H9 (cell line): ENCODE results near the gene TGFB1I1. TPM values are rescaled to one million over a fixed set of nuclear protein-coding genes. Genes with fewer than 3 reads are reported as not detected.

ENCODE experiments used
- DNase-seq: peaks from one replicate; pipeline ENCODE4 v3.0.0-alpha.2; 2017
- H2AFZ ChIP-seq: one replicate; pipeline ENCODE4 v1.6.1; 2013; ENCODE audit warnings: mild to moderate bottlenecking, low read length, control low read depth, moderate library complexity
- H2AK5ac ChIP-seq: 2 replicates; pipeline ENCODE4 v1.6.1; 2013; ENCODE audit warnings: low read length, control low read depth, mixed read lengths; ENCODE audit not compliant: insufficient read length
- H2BK120ac ChIP-seq: one replicate; pipeline ENCODE4 v1.6.1; 2013; ENCODE audit warnings: low read depth, mild to moderate bottlenecking, low read length, control low read depth, inconsistent platforms; ENCODE audit not compliant: poor library complexity, severe bottlenecking
- H2BK12ac ChIP-seq: 2 replicates; pipeline ENCODE4 v1.6.1; 2013; ENCODE audit warnings: low read length, control low read depth, mixed read lengths, low read depth; ENCODE audit not compliant: insufficient read length
- H2BK15ac ChIP-seq: 2 replicates; pipeline ENCODE4 v1.6.1; 2013; ENCODE audit warnings: low read depth, low read length, control low read depth
- H2BK20ac ChIP-seq: one replicate; pipeline ENCODE4 v1.6.1; 2013; ENCODE audit warnings: low read depth, mild to moderate bottlenecking, low read length, control low read depth, inconsistent platforms; ENCODE audit not compliant: poor library complexity, severe bottlenecking
- H2BK5ac ChIP-seq: 2 replicates; pipeline ENCODE4 v1.6.1; 2013; ENCODE audit warnings: low read length, control low read depth, mixed read lengths; ENCODE audit not compliant: insufficient read length
- H3K14ac ChIP-seq: 2 replicates; pipeline ENCODE4 v1.6.1; 2013; ENCODE audit warnings: low read length, control low read depth; ENCODE audit not compliant: insufficient read depth
- H3K18ac ChIP-seq: 2 replicates; pipeline ENCODE4 v1.6.1; 2013; ENCODE audit warnings: low read depth, mild to moderate bottlenecking, mixed read lengths, low read length, control low read depth; ENCODE audit not compliant: insufficient read length
- H3K23ac ChIP-seq: 2 replicates; pipeline ENCODE4 v1.6.1; 2013; ENCODE audit warnings: low read length, control low read depth, mixed read lengths, low read depth; ENCODE audit not compliant: insufficient read length
- H3K23me2 ChIP-seq: 2 replicates; pipeline ENCODE4 v1.6.1; 2013; ENCODE audit warnings: low read depth, mild to moderate bottlenecking, mixed read lengths, low read length, control low read depth; ENCODE audit not compliant: insufficient read length, poor library complexity, severe bottlenecking
- H3K27ac ChIP-seq: 2 replicates; pipeline ENCODE4 v1.5.1; 2013; ENCODE audit warnings: low read length, control low read depth, mixed read lengths, low read depth; ENCODE audit not compliant: insufficient read length
- H3K27me3 ChIP-seq: 2 replicates; pipeline ENCODE4 v1.6.1; 2013; ENCODE audit warnings: low read length, control low read depth, inconsistent platforms; ENCODE audit not compliant: insufficient read depth
- H3K4ac ChIP-seq: 2 replicates; pipeline ENCODE4 v1.6.1; 2013; ENCODE audit warnings: low read depth, mild to moderate bottlenecking, control low read depth, inconsistent platforms, low read length, moderate library complexity
- H3K4me1 ChIP-seq: 2 replicates; pipeline ENCODE4 v1.6.1; 2013; ENCODE audit warnings: low read length, control low read depth, inconsistent platforms; ENCODE audit not compliant: insufficient read depth
- H3K4me2 ChIP-seq: 2 replicates; pipeline ENCODE4 v1.6.1; 2013; ENCODE audit warnings: low read length, control low read depth, mixed read lengths; ENCODE audit not compliant: insufficient read length, insufficient read depth
- H3K56ac ChIP-seq: 2 replicates; pipeline ENCODE4 v1.6.1; 2013; ENCODE audit warnings: low read depth, mild to moderate bottlenecking, mixed read lengths, low read length, control low read depth; ENCODE audit not compliant: insufficient read length
- H3K79me1 ChIP-seq: 2 replicates; pipeline ENCODE4 v1.6.1; 2013; ENCODE audit warnings: low read depth, mild to moderate bottlenecking, moderate library complexity, low read length, control low read depth, inconsistent platforms; ENCODE audit not compliant: insufficient read depth, poor library complexity, severe bottlenecking
- H3K79me2 ChIP-seq: 2 replicates; pipeline ENCODE4 v1.6.1; 2013; ENCODE audit warnings: low read length, control low read depth, inconsistent platforms; ENCODE audit not compliant: insufficient read depth
- H3K9ac ChIP-seq: 2 replicates; pipeline ENCODE4 v1.6.1; 2013; ENCODE audit warnings: low read length, control low read depth, mixed read lengths; ENCODE audit not compliant: insufficient read length; ENCODE audit errors: extremely low read depth
- H3K9me3 ChIP-seq: one replicate; pipeline ENCODE4 v1.6.1; 2013; ENCODE audit warnings: low read depth, low read length, inconsistent platforms; ENCODE audit not compliant: control insufficient read depth
- H3T11ph ChIP-seq: one replicate; pipeline ENCODE4 v1.6.1; 2013; ENCODE audit warnings: mild to moderate bottlenecking, low read length, control low read depth, inconsistent platforms
- H4K20me1 ChIP-seq: one replicate; pipeline ENCODE4 v1.6.1; 2013; ENCODE audit not compliant: control insufficient read depth, insufficient read length, insufficient read depth
- H4K5ac ChIP-seq: 2 replicates; pipeline ENCODE4 v1.6.1; 2013; ENCODE audit warnings: low read depth, mild to moderate bottlenecking, mixed read lengths, low read length, control low read depth; ENCODE audit not compliant: insufficient read length
- H4K8ac ChIP-seq: replicated peaks from 2 replicates; pipeline ENCODE4 v1.6.1; 2013; ENCODE audit warnings: low read length, control low read depth, mixed read lengths, low read depth; ENCODE audit not compliant: insufficient read length
- H4K91ac ChIP-seq: 2 replicates; pipeline ENCODE4 v1.6.1; 2013; ENCODE audit warnings: low read depth, mild to moderate bottlenecking, moderate library complexity, mixed read lengths, low read length, control low read depth; ENCODE audit not compliant: insufficient read length
- H3K27ac Mint-ChIP-seq, 3 experiments: 2 replicates in 2 of 3; 3 replicates in 1 of 3; pipeline ENCODE4 v1.8.0; 2020 to 2021; ENCODE audit warnings: mixed read lengths in 3 of 3, mild to moderate bottlenecking in 1 of 3, moderate library complexity in 1 of 3
- H3K27me3 Mint-ChIP-seq: 2 replicates; pipeline ENCODE4 v1.8.0; 2021; ENCODE audit warnings: low read depth, mild to moderate bottlenecking, moderate library complexity, mixed read lengths
- H3K36me3 Mint-ChIP-seq, 3 experiments: 2 replicates in 2 of 3; 3 replicates in 1 of 3; pipeline ENCODE4 v1.8.0; 2020 to 2021; ENCODE audit warnings: low read depth in 3 of 3, mixed read lengths in 3 of 3; ENCODE audit not compliant: insufficient read depth in 1 of 3
- H3K4me1 Mint-ChIP-seq, 2 experiments: 2 replicates each; pipeline ENCODE4 v1.8.0; 2020; ENCODE audit warnings: mixed read lengths in 2 of 2
- H3K4me3 Mint-ChIP-seq, 2 experiments: 2 replicates in 1 of 2; 3 replicates in 1 of 2; pipeline ENCODE4 v1.8.0; 2020 to 2021; ENCODE audit warnings: mild to moderate bottlenecking in 2 of 2, mixed read lengths in 2 of 2, moderate library complexity in 1 of 2
- H3K9me3 Mint-ChIP-seq, 2 experiments: 2 replicates in 1 of 2; 3 replicates in 1 of 2; pipeline ENCODE4 v1.8.0; 2020; ENCODE audit warnings: mild to moderate bottlenecking in 2 of 2, mixed read lengths in 2 of 2, moderate library complexity in 1 of 2
- CTCF ChIP-seq: fragments of 200-600 bp; sonication (generic); conservative IDR thresholded peaks from 3 replicates; pipeline ENCODE4 v1.8.0; 2021; ENCODE audit warnings: antibody characterized with exemption, mild to moderate bottlenecking
- WGBS: extraction: QIAGEN DNeasy Blood & Tissue Kit; methylation state at CpG from one replicate; pipeline ENCODE4 v1.1.7; 2013; ENCODE audit warnings: missing lambda C conversion rate, low lambda C conversion rate, mixed read lengths; ENCODE audit not compliant: insufficient read length; ENCODE audit errors: extremely low coverage; 5-methylcytosine and 5-hydroxymethylcytosine counted together
- total RNA-seq: library from RNA; stranded (reverse); gene quantifications from 2 replicates; pipeline ENCODE4 v1.2.1, GENCODE V29; 2021

TGFB1I1 gene
- total RNA-seq, 1 experiment from 2014 or later, result 15.4 TPM

DNA sequence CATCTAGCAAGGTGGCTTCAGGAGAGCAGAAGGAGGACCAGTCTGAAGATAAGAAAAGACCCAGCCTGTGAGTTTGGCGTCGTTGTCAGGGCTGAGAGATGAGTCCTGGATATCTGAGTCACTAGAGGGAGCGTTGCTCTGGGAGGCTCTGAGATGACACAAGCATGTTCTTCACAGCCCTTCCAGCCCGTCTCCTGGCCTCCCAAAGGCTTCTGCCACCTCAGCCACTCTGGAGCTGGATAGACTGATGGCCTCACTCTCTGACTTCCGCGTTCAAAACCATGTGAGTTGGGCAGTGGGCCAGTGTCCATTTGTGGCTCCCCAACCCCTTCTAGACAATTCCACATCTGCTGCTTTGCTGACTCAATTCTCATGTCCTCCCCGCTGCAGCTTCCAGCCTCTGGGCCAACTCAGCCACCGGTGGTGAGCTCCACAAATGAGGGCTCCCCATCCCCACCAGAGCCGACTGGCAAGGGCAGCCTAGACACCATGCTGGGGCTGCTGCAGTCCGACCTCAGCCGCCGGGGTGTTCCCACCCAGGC is 2.3 kb downstream of the TGFB1I1 start:
- H3K4ac ChIP-seq, result no peak overlapping the region
- H2AFZ ChIP-seq, result no peak overlapping the region
- TF ChIP-seq CTCF, result no peak
- no peak overlapping the region for H3K56ac ChIP-seq
- H2BK120ac ChIP-seq, result no peak overlapping the region
- DNase-seq, result no peak
- H2BK15ac ChIP-seq, result no peak overlapping the region
- peaks cover 56% of the 10 kb centered on the region for H3K27me3 Mint-ChIP-seq
- H4K5ac ChIP-seq, result no peak overlapping the region
- H3K18ac ChIP-seq, result no peak overlapping the region
- H2AK5ac ChIP-seq, result no peak overlapping the region
- no peaks in the 10 kb centered on the region; a peak in 1 of 5 replicates for H3K9me3 Mint-ChIP-seq
- H4K91ac ChIP-seq, result no peak overlapping the region
- H4K8ac ChIP-seq, result no peak overlapping the region
- H3T11ph ChIP-seq, result no peak overlapping the region
- no peak overlapping the region for H3K14ac ChIP-seq
- no peak overlapping the region for H2BK12ac ChIP-seq
- no peak overlapping the region for H2BK5ac ChIP-seq
- no peak overlapping the region for H3K4me2 ChIP-seq
- no peak overlapping the region for H3K27ac ChIP-seq
- peaks cover 22% of the 10 kb centered on the region for H3K23me2 ChIP-seq
- no peaks in the 10 kb centered on the region for H3K9me3 ChIP-seq
- H3K79me1 ChIP-seq, result no peaks in the 10 kb centered on the region
- no peak overlapping the region for H3K4me3 Mint-ChIP-seq
- no peak overlapping the region for H3K27ac Mint-ChIP-seq
- no peaks in the 10 kb centered on the region for H4K20me1 ChIP-seq
- WGBS, result no CpG with 5 or more reads among the region's 12 CpGs
- H3K9ac ChIP-seq, result no peak overlapping the region
- no peak overlapping the region for H2BK20ac ChIP-seq
- H3K4me1 ChIP-seq, result peaks cover 3% of the 10 kb centered on the region; the same call in 1 of the 2 replicates
- peaks cover 21 to 26% of the 10 kb centered on the region in 2 experiments for H3K4me1 Mint-ChIP-seq
- peaks cover 1% of the 10 kb centered on the region; the same call in 1 of the 2 replicates for H3K27me3 ChIP-seq
- H3K79me2 ChIP-seq, result no peaks in the 10 kb centered on the region
- no peak overlapping the region for H3K23ac ChIP-seq
- H3K36me3 Mint-ChIP-seq, result peaks cover 0 to 14% (median 1%) of the 10 kb centered on the region in 3 experiments; a peak in 3 of 7 replicates
